ENCODE measurements around the gene LMBR1.

Gene LMBR1

GRCh38 chr7:156746891-156747290, 146.1 kb downstream of the LMBR1 start:
- Histone ChIP-seq H3K27ac (no peak overlapping the region), H3K9me3 (no peaks in the 10 kb centered on the region), H3K36me3 (no peaks in the 10 kb centered on the region), H3K4me1 (no peaks in the 10 kb centered on the region), H3K4me3 (no peak overlapping the region), H3K27me3 (no peaks in the 10 kb centered on the region)
- no peak for TF ChIP-seq CTCF (IDR thresholded peaks at IDR 0.05)
- intact Hi-C loops (cut with DNase I; ENCODE audit: low total_unique reads), result no loop called here
- no peak for DNase-seq

DNA sequence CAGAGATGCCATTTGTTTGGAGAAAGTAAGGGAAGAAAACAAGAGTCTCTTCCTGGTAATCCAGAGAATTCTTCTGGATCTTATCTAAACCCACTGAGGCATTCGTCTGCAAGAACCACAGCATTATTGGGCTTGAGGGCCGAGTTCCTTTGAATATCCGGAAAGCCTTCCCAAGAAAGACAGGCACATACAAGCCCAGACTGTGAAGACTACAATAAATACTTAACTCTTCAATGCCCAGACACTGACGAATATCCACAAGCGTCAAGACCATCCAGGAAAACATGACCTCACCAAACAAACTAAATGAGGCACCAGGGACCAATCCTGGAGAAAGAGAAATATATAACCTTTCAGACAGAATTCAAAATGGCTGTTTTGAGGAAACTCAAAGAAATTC, 153.4 kb downstream of the LMBR1 start:
- DNase-seq, result no peak
- Histone ChIP-seq H3K27ac (no peak overlapping the region), H3K36me3 (peaks cover 12 to 16% (median 13%) of the 10 kb centered on the region in 3 donors), H3K27me3 (no peaks in the 10 kb centered on the region), H3K4me3 (no peak overlapping the region), H3K4me1 (no peaks in the 10 kb centered on the region), H3K9me3 (peaks cover 0 to 2% (median 0%) of the 10 kb centered on the region in 3 donors)
- intact Hi-C loops (cut with DNase I; ENCODE audit: low total_unique reads), result no loop called here
- TF ChIP-seq CTCF (IDR thresholded peaks at IDR 0.05), result no peak

DNA sequence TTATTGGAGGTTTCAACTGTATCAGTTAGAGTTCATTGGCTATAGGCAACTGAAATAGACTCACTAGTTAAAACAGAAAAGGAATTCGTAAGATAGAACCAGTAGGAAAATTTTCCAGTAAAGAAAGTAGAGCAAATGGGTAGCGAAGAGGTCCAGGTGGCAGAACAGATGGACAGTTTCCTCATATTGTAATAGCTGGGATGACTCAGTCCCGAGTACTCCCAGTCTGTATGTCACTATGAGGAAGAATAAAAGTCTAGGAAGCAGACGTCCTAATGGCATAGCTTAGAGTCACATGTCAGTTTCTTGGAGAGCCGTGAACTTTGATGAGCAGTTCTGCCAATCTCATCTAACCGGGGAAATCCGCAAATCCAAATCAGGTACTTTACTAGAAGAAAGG, 157.1 kb downstream of the LMBR1 start:
- no peaks in the 10 kb centered on the region for H3K27me3 ChIP-seq
- intact Hi-C loops (cut with DNase I; ENCODE audit: low total_unique reads), result no loop called here
- no peak overlapping the region for H3K4me3 ChIP-seq
- TF ChIP-seq CTCF (IDR thresholded peaks at IDR 0.05), result no peak
- no peak for DNase-seq
- H3K36me3 ChIP-seq, result peaks cover 38% of the 10 kb centered on the region in 3 donors
- H3K9me3 ChIP-seq, result peaks cover 0 to 9% (median 2%) of the 10 kb centered on the region in 3 donors
- H3K4me1 ChIP-seq, result no peaks in the 10 kb centered on the region
- no peak overlapping the region for H3K27ac ChIP-seq

- TF ChIP-seq CTCF (IDR thresholded peaks at IDR 0.05), result no peak
- DNase-seq, result no peak
- Histone ChIP-seq H3K36me3 (peaks cover 38% of the 10 kb centered on the region in 3 donors), H3K9me3 (peaks cover 0 to 9% (median 2%) of the 10 kb centered on the region in 3 donors), H3K27me3 (no peaks in the 10 kb centered on the region), H3K4me3 (no peak overlapping the region), H3K27ac (no peak overlapping the region), H3K4me1 (no peaks in the 10 kb centered on the region)
- intact Hi-C loops (cut with DNase I; ENCODE audit: low total_unique reads), result no loop called here
Observed at GRCh38 chr7:156733638-156734037, 159.3 kb downstream of the LMBR1 start.

GRCh38 chr7:156732091-156732625, 160.8 kb downstream of the LMBR1 start:
- peaks cover 38% of the 10 kb centered on the region in 3 donors for H3K36me3 ChIP-seq

More at GRCh38 chr7:156732091-156732625, 160.8 kb downstream of the LMBR1 start:
- Histone ChIP-seq H3K9me3 (peaks cover 0 to 9% (median 2%) of the 10 kb centered on the region in 3 donors), H3K4me1 (no peaks in the 10 kb centered on the region), H3K27me3 (no peaks in the 10 kb centered on the region), H3K27ac (no peak overlapping the region), H3K4me3 (no peak overlapping the region)
- no peak for TF ChIP-seq CTCF (IDR thresholded peaks at IDR 0.05)
- DNase-seq, result no peak
- intact Hi-C loops (cut with DNase I; ENCODE audit: low total_unique reads), result no loop called here
